Measurements from ENCODE around the gene HSD17B11.
A peak's percentile ranks its signal among the peaks of the same experiment; 100 is the strongest.
"Not testable (repeated sequence)": the region's sequence is repeated elsewhere in the genome, so short reads cannot be mapped to it uniquely, and the experiment has no call there.

The HSD17B11 gene

GRCh38 chr4:87392183-87392582, 1.2 kb upstream of the HSD17B11 start:
- peak overlapping the region; percentile 95 for H3K4me3 ChIP-seq (ENCODE audit: low read length, poor library complexity, severe bottlenecking)
- TF ChIP-seq CTCF (conservative IDR thresholded peaks at IDR 0.05; ENCODE audit: low read length) (no peak), EZH2phosphoT487 (IDR thresholded peaks at IDR 0.05; ENCODE audit: borderline replicate concordance) (no peak)
- H3K27me3 ChIP-seq (ENCODE audit: insufficient read depth, low read length, poor library complexity, severe bottlenecking), result no peaks in the 10 kb centered on the region
- H2AFZ ChIP-seq (ENCODE audit: low read length), result no peak overlapping the region
- H3K4me1 ChIP-seq (ENCODE audit: insufficient read depth, low read length, poor library complexity, severe bottlenecking), result peaks cover 21% of the 10 kb centered on the region
- no peaks in the 10 kb centered on the region for H3K9me3 ChIP-seq (ENCODE audit: insufficient read depth, low read depth, low read length)
- H3K79me2 ChIP-seq (ENCODE audit: insufficient read depth, low read length), result peaks cover 34% of the 10 kb centered on the region
- H3K9ac ChIP-seq (ENCODE audit: low read depth, low read length, poor library complexity, severe bottlenecking), result no peak overlapping the region
- no peaks in the 10 kb centered on the region for H3K36me3 ChIP-seq (ENCODE audit: insufficient read depth, low read length)
- H3K9me2 ChIP-seq (replicated peaks; ENCODE audit: low read depth, low read length), result no peaks in the 10 kb centered on the region
- H3K4me2 ChIP-seq (ENCODE audit: low read depth, low read length, poor library complexity, severe bottlenecking), result no peak overlapping the region
- H4K20me1 ChIP-seq (ENCODE audit: insufficient read depth, low read length, poor library complexity, severe bottlenecking), result peaks cover 2% of the 10 kb centered on the region
- H3F3A ChIP-seq (ENCODE audit: low read depth), result no peaks in the 10 kb centered on the region

- peak overlapping the region; percentile 95 for H3K4me3 ChIP-seq (ENCODE audit: low read length, poor library complexity, severe bottlenecking)
- H3K4me1 ChIP-seq (ENCODE audit: insufficient read depth, low read length, poor library complexity, severe bottlenecking), result peaks cover 27% of the 10 kb centered on the region
- peaks cover 2% of the 10 kb centered on the region for H4K20me1 ChIP-seq (ENCODE audit: insufficient read depth, low read length, poor library complexity, severe bottlenecking)
- H3K9me2 ChIP-seq (replicated peaks; ENCODE audit: low read depth, low read length), result no peaks in the 10 kb centered on the region
- H3K27me3 ChIP-seq (ENCODE audit: insufficient read depth, low read length, poor library complexity, severe bottlenecking), result no peaks in the 10 kb centered on the region
- H2AFZ ChIP-seq (ENCODE audit: low read length), result peak overlapping the region; percentile 98
- peaks cover 39% of the 10 kb centered on the region for H3K79me2 ChIP-seq (ENCODE audit: insufficient read depth, low read length)
- H3K9me3 ChIP-seq (ENCODE audit: insufficient read depth, low read depth, low read length), result no peaks in the 10 kb centered on the region
- H3K4me2 ChIP-seq (ENCODE audit: low read depth, low read length, poor library complexity, severe bottlenecking), result peak overlapping the region; percentile 89
- TF ChIP-seq CTCF (conservative IDR thresholded peaks at IDR 0.05; ENCODE audit: low read length) (no peak), EZH2phosphoT487 (IDR thresholded peaks at IDR 0.05; ENCODE audit: borderline replicate concordance) (no peak)
- H3F3A ChIP-seq (ENCODE audit: low read depth), result no peaks in the 10 kb centered on the region
- peak overlapping the region; percentile 89 for H3K9ac ChIP-seq (ENCODE audit: low read depth, low read length, poor library complexity, severe bottlenecking)
- H3K36me3 ChIP-seq (ENCODE audit: insufficient read depth, low read length), result no peaks in the 10 kb centered on the region
These were observed 627 bp upstream of the HSD17B11 start for GRCh38 chr4:87391576-87392054.

- H2AFZ ChIP-seq (ENCODE audit: low read length), result peak overlapping the region; percentile 98
- H3K9me3 ChIP-seq (ENCODE audit: insufficient read depth, low read depth, low read length), result no peaks in the 10 kb centered on the region
- H4K20me1 ChIP-seq (ENCODE audit: insufficient read depth, low read length, poor library complexity, severe bottlenecking), result peaks cover 2% of the 10 kb centered on the region
- H3K79me2 ChIP-seq (ENCODE audit: insufficient read depth, low read length), result peaks cover 44% of the 10 kb centered on the region
- H3K4me3 ChIP-seq (ENCODE audit: low read length, poor library complexity, severe bottlenecking), result peak overlapping the region; percentile 95
- TF ChIP-seq CTCF (conservative IDR thresholded peaks at IDR 0.05; ENCODE audit: low read length), result no peak
- TF ChIP-seq EZH2phosphoT487 (IDR thresholded peaks at IDR 0.05; ENCODE audit: borderline replicate concordance), result no peak
- no peaks in the 10 kb centered on the region for H3K9me2 ChIP-seq (replicated peaks; ENCODE audit: low read depth, low read length)
- no peaks in the 10 kb centered on the region for H3K36me3 ChIP-seq (ENCODE audit: insufficient read depth, low read length)
- peaks cover 27% of the 10 kb centered on the region for H3K4me1 ChIP-seq (ENCODE audit: insufficient read depth, low read length, poor library complexity, severe bottlenecking)
- H3K9ac ChIP-seq (ENCODE audit: low read depth, low read length, poor library complexity, severe bottlenecking), result peak overlapping the region; percentile 89
- no peaks in the 10 kb centered on the region for H3K27me3 ChIP-seq (ENCODE audit: insufficient read depth, low read length, poor library complexity, severe bottlenecking)
- peak overlapping the region; percentile 89 for H3K4me2 ChIP-seq (ENCODE audit: low read depth, low read length, poor library complexity, severe bottlenecking)
- no peaks in the 10 kb centered on the region for H3F3A ChIP-seq (ENCODE audit: low read depth)
These were observed 467 bp downstream of the HSD17B11 start for GRCh38 chr4:87390551-87390890.

GRCh38 chr4:87390055-87390454, 933 bp downstream of the HSD17B11 start:
- not testable (repeated sequence) for H4K20me1 ChIP-seq (ENCODE audit: insufficient read depth, low read length, poor library complexity, severe bottlenecking); H3F3A ChIP-seq (ENCODE audit: low read depth); H3K36me3 ChIP-seq (ENCODE audit: insufficient read depth, low read length); H3K27me3 ChIP-seq (ENCODE audit: insufficient read depth, low read length, poor library complexity, severe bottlenecking); H3K9me2 ChIP-seq (replicated peaks; ENCODE audit: low read depth, low read length); H2AFZ ChIP-seq (ENCODE audit: low read length); H3K9me3 ChIP-seq (ENCODE audit: insufficient read depth, low read depth, low read length)
- peak overlapping the region; percentile 95 for H3K4me3 ChIP-seq (ENCODE audit: low read length, poor library complexity, severe bottlenecking)
- H3K9ac ChIP-seq (ENCODE audit: low read depth, low read length, poor library complexity, severe bottlenecking), result peak overlapping the region; percentile 89
- H3K79me2 ChIP-seq (ENCODE audit: insufficient read depth, low read length), result peaks cover 48% of the 10 kb centered on the region
- H3K4me2 ChIP-seq (ENCODE audit: low read depth, low read length, poor library complexity, severe bottlenecking), result peak overlapping the region; percentile 89
- peaks cover 27% of the 10 kb centered on the region for H3K4me1 ChIP-seq (ENCODE audit: insufficient read depth, low read length, poor library complexity, severe bottlenecking)

Measured in Loucy (cell line).